K562 (cell line): ENCODE measurements around the gene DENND6B. TPM values are rescaled to one million over a fixed set of nuclear protein-coding genes. Genes with fewer than 3 reads are reported as not detected.

Experiments
- BMI1 ChIP-seq: fragments of 150-350 bp; IDR thresholded peaks from 2 replicates; pipeline ENCODE4 v1.6.1; 2014; ENCODE audit warnings: low read length
- CHD4 ChIP-seq: fragments of 200-600 bp; sonication (generic); IDR thresholded peaks from 3 replicates; pipeline ENCODE4 v1.6.1; 2012; ENCODE audit warnings: low read depth, mild to moderate bottlenecking, mixed read lengths, low read length, inconsistent platforms; ENCODE audit not compliant: insufficient read depth, insufficient replicate concordance, poor library complexity, severe bottlenecking
- CLOCK ChIP-seq: fragments of 250-450 bp; sonication (Bioruptor Pico); IDR thresholded peaks from 2 replicates; pipeline ENCODE4 v1.4.0; 2020; ENCODE audit warnings: mild to moderate bottlenecking, moderate library complexity, borderline replicate concordance
- HBP1 ChIP-seq: fragments of 450-650 bp; formaldehyde crosslinking; IDR thresholded peaks from 2 replicates; pipeline ENCODE4 v1.4.0; 2022; ENCODE audit warnings: missing genetic modification characterization
- HDAC8 ChIP-seq: fragments of 450-650 bp; IDR thresholded peaks from 2 replicates; pipeline ENCODE4 v1.6.1; 2016; ENCODE audit warnings: mild to moderate bottlenecking, missing genetic modification characterization, moderate library complexity, missing compliant biosample characterization
- MEF2A ChIP-seq: IDR thresholded peaks from 2 replicates; pipeline ENCODE4 v1.6.1; 2011; ENCODE audit warnings: low read depth, mild to moderate bottlenecking, low read length, moderate library complexity; ENCODE audit not compliant: control insufficient read depth
- MLX ChIP-seq, 2 experiments: fragments of 450-650 bp in 1 of 2; sonication (generic) in 1 of 2; formaldehyde crosslinking; conservative IDR thresholded peaks; 2 replicates each; pipeline versions ENCODE4 v1.4.0 to v1.8.1; 2020 to 2022; ENCODE audit warnings: mild to moderate bottlenecking in 1 of 2, missing genetic modification reagents in 1 of 2
- NCOA1 ChIP-seq: fragments of 450-650 bp; IDR thresholded peaks from 2 replicates; pipeline ENCODE4 v1.6.1; 2016; ENCODE audit warnings: low read depth
- NONO ChIP-seq, 2 experiments: fragments of 200-400 bp in 1 of 2; fragments of 450-650 bp in 1 of 2; formaldehyde crosslinking in 1 of 2; IDR thresholded peaks; 2 replicates each; pipeline ENCODE4 v1.6.1; 2017; ENCODE audit warnings: low read depth in 2 of 2, mild to moderate bottlenecking in 2 of 2, moderate library complexity in 2 of 2, low read length in 1 of 2
- NR2C2 ChIP-seq, 2 experiments: fragments of 200-800 bp in 1 of 2; sonication (Bioruptor generic) in 1 of 2; sonication (generic) in 1 of 2; formaldehyde crosslinking in 1 of 2; IDR thresholded peaks; 2 replicates each; pipeline versions ENCODE4 v1.6.1 to v1.8.0; 2016 to 2022; ENCODE audit warnings: mild to moderate bottlenecking in 1 of 2, missing compliant biosample characterization in 1 of 2, missing genetic modification characterization in 1 of 2, missing genetic modification reagents in 1 of 2
- SIX5 ChIP-seq, 2 experiments: IDR thresholded peaks; 2 replicates each; pipeline ENCODE4 v1.6.1; 2011; ENCODE audit warnings: low read length in 2 of 2, borderline replicate concordance in 1 of 2, low read depth in 1 of 2, mild to moderate bottlenecking in 1 of 2, moderate library complexity in 1 of 2; ENCODE audit not compliant: insufficient read depth in 1 of 2
- TCF7 ChIP-seq: sonication (generic); IDR thresholded peaks from 2 replicates; pipeline ENCODE4 v1.6.1; 2016; ENCODE audit warnings: antibody characterized with exemption, borderline replicate concordance
- THAP7 ChIP-seq: fragments of 250-450 bp; sonication (Bioruptor Pico); IDR thresholded peaks from 2 replicates; pipeline ENCODE4 v1.5.0; 2021
- ZNF184 ChIP-seq: sonication (generic); formaldehyde crosslinking; IDR thresholded peaks from 2 replicates; pipeline ENCODE4 v1.5.0; 2020; ENCODE audit warnings: missing genetic modification reagents
- ZNF512 ChIP-seq: IDR thresholded peaks from 2 replicates; pipeline ENCODE4 v1.6.1; 2016; ENCODE audit warnings: missing genetic modification characterization, missing compliant biosample characterization
- polyA plus RNA-seq, 8 experiments: library from polyadenylated mRNA; depleted of rRNA in 4 of 8; stranded (reverse) in 5 of 8; unstranded in 3 of 8; fragments of >200 nt; fragmentation: Nextera tagmentation in 2 of 8; fragmentation: Illumina TruSeq in 1 of 8; extraction: Ambion mirVana in 2 of 8; extraction: Trizol in 1 of 8; gene quantifications; 2 replicates each; pipeline versions ENCODE4 v1.2.1 to v1.2.3, GENCODE V29; 2011 to 2014; ENCODE audit warnings: inconsistent platforms in 1 of 8, missing spikeins in 1 of 8
- total RNA-seq, 7 experiments: library from RNA; depleted of rRNA in 6 of 7; stranded (reverse); fragments of >200 nt in 6 of 7; fragmentation: Illumina TruSeq in 2 of 7; extraction: Trizol in 2 of 7; gene quantifications; 2 replicates each; pipeline versions ENCODE4 v1.2.1 to v1.2.3, GENCODE V29; 2011 to 2021; ENCODE audit warnings: low replicate concordance in 1 of 7

Gene DENND6B
- total and polyA plus RNA-seq, 9 of the 15 experiments (the other 6 are each of a cell fraction or from before 2014, with no cell fraction given), result 0.07 to 3.7 (median 1.5) TPM

GRCh38 chr22:50339945-50340879 is 13.4 kb upstream of the DENND6B start (continued):
- TF ChIP-seq CLOCK (CRISPR knock-in tag) (no peak), THAP7 (no peak), BMI1 (no peak), NR2C2 (CRISPR knock-in tag; IDR thresholded peaks at IDR 0.05) (no peak), NR2C2 (tag; IDR thresholded peaks at IDR 0.05) (no peak), NCOA1 (no peak), NONO (IDR thresholded peaks at IDR 0.05; ENCODE audit: low read depth in 2 of 2, low read length in 1 of 2) (no peak), CHD4 (peak; percentile 57), MEF2A (no peak), HDAC8 (no peak), ZNF512 (tag) (no peak), MLX (CRISPR knock-in tag; conservative IDR thresholded peaks at IDR 0.05) (no peak), TCF7 (no peak), HBP1 (CRISPR knock-in tag) (no peak), SIX5 (IDR thresholded peaks at IDR 0.05; ENCODE audit: borderline replicate concordance in 1 of 2, insufficient read depth in 1 of 2, low read depth in 1 of 2, low read length in 2 of 2) (no peak), ZNF184 (CRISPR knock-in tag) (no peak)
